ENCODE results near the gene TVP23B. TPM values are rescaled to one million over a fixed set of nuclear protein-coding genes. Genes with fewer than 3 reads are reported as not detected.

TVP23B gene
- total and polyA plus RNA-seq, 2 of the 13 experiments (the other 11 are each of a cell fraction or from before 2014, with no cell fraction given): 45.1 to 66.5 TPM

- no peak for TF ChIP-seq STAT5B (CRISPR knock-in tag; IDR thresholded peaks at IDR 0.05)
- TF ChIP-seq, protein P1, sequence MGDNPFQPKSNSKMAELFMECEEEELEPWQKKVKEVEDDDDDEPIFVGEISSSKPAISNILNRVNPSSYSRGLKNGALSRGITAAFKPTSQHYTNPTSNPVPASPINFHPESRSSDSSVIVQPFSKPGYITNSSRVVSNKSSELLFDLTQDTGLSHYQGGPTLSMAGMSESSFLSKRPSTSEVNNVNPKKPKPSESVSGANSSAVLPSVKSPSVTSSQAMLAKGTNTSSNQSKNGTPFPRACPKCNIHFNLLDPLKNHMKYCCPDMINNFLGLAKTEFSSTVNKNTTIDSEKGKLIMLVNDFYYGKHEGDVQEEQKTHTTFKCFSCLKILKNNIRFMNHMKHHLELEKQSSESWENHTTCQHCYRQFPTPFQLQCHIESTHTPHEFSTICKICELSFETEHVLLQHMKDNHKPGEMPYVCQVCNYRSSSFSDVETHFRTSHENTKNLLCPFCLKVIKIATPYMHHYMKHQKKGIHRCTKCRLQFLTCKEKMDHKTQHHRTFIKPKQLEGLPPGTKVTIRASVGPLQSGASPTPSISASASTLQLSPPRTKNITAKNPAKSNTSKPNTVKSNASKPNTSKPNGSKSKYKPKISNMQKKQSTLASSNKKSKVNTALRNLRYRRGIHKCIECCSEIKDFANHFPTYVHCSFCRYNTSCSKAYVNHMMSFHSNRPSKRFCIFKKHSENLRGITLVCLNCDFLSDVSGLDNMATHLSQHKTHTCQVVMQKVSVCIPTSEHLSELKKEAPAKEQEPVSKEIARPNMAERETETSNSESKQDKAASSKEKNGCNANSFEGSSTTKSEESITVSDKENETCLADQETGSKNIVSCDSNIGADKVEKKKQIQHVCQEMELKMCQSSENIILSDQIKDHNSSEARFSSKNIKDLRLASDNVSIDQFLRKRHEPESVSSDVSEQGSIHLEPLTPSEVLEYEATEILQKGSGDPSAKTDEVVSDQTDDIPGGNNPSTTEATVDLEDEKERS (CRISPR knock-in tag; IDR thresholded peaks at IDR 0.05): no peak
- TF ChIP-seq AKAP8 (CRISPR knock-in tag; IDR thresholded peaks at IDR 0.05): no peak
- TF ChIP-seq MYC (CRISPR knock-in tag; IDR thresholded peaks at IDR 0.05; ENCODE audit: borderline replicate concordance): no peak; the same call in 1 of the 2 replicates
- TF ChIP-seq ZNF605 (CRISPR knock-in tag; IDR thresholded peaks at IDR 0.05): no peak
- no peak for TF ChIP-seq HNF4G (IDR thresholded peaks at IDR 0.05; ENCODE audit: borderline replicate concordance, low read depth, low read length)
- TF ChIP-seq HNF4G (CRISPR knock-in tag; IDR thresholded peaks at IDR 0.05; ENCODE audit: borderline replicate concordance, low read depth): no peak
- no peak for TF ChIP-seq TOE1 (CRISPR knock-in tag; IDR thresholded peaks at IDR 0.05)
- no peak for TF ChIP-seq KLF9 (CRISPR knock-in tag; IDR thresholded peaks at IDR 0.05; ENCODE audit: low read depth)
- 0 out of 2 replicates have a peak, but pooled peaks have one; percentile 47 for TF ChIP-seq DNMT3B (CRISPR knock-in tag; conservative IDR thresholded peaks at IDR 0.05)
- TF ChIP-seq ZNF7 (CRISPR knock-in tag; IDR thresholded peaks at IDR 0.05): no peak
- TF ChIP-seq PAX8 (CRISPR knock-in tag; IDR thresholded peaks at IDR 0.05; ENCODE audit: borderline replicate concordance): no peak
- TF ChIP-seq CBX5 (CRISPR knock-in tag; IDR thresholded peaks at IDR 0.05; ENCODE audit: borderline replicate concordance): no peak
- no peak for TF ChIP-seq RBAK (CRISPR knock-in tag; IDR thresholded peaks at IDR 0.05)
- TF ChIP-seq NFE2L1 (CRISPR knock-in tag; IDR thresholded peaks at IDR 0.05; ENCODE audit: borderline replicate concordance): no peak
- TF ChIP-seq CEBPZ (IDR thresholded peaks at IDR 0.05; ENCODE audit: low read length): no peak
- TF ChIP-seq NRL (CRISPR knock-in tag; IDR thresholded peaks at IDR 0.05; ENCODE audit: borderline replicate concordance): peak; percentile 72; the same call in 1 of the 2 replicates
- TF ChIP-seq ZFP36L1 (CRISPR knock-in tag; IDR thresholded peaks at IDR 0.05): no peak
- TF ChIP-seq ZNF512B (CRISPR knock-in tag; IDR thresholded peaks at IDR 0.05; ENCODE audit: borderline replicate concordance): no peak
- TF ChIP-seq EEA1 (CRISPR knock-in tag; IDR thresholded peaks at IDR 0.05; ENCODE audit: borderline replicate concordance): no peak
- no peak for TF ChIP-seq ZNF549 (CRISPR knock-in tag; IDR thresholded peaks at IDR 0.05)
Measured at GRCh38 chr17:18855831-18856569, 75.0 kb downstream of the TVP23B start (continued).
